PC-3 (cell line): Measurements from ENCODE around the gene EHD3. TPM values are rescaled to one million over a fixed set of nuclear protein-coding genes. Genes with fewer than 3 reads are reported as not detected.

Experiments used
- ATAC-seq: fragments of 200-7000 bp; cut with Tn5 transposase; 2 replicates; pipeline ENCODE4 v1.9.1; 2020; ENCODE audit warnings: mild to moderate bottlenecking, moderate library complexity
- BruUV-seq: library from RNA; stranded (reverse); fragments of 400-500 nt; replicated peaks from 2 replicates; lab custom pipeline; 2021; lab: Mats Ljungman, UMichigan
- CTCF ChIA-PET: fragments of 300-600 bp; sonication (Branson Sonifier 250); formaldehyde crosslinking; loops from one replicate; lab custom pipeline; 2022; ENCODE audit warnings: antibody characterized with exemption; lab: Charles Lee
- POLR2A ChIA-PET: fragments of 300-600 bp; sonication (Branson Sonifier 250); formaldehyde crosslinking; loops from one replicate; lab custom pipeline; 2022; ENCODE audit warnings: antibody characterized with exemption; ENCODE audit not compliant: unreplicated experiment; lab: Charles Lee
- DNase-seq: peaks from one replicate; pipeline ENCODE4 v3.0.0-alpha.2; 2015
- H2AFZ ChIP-seq: fragments of 300-600 bp; sonication (generic); 2 replicates; pipeline ENCODE4 v1.6.0; 2016; ENCODE audit warnings: antibody characterized with exemption, low read length
- H3F3A ChIP-seq: fragments of 300-600 bp; sonication (generic); one replicate; pipeline ENCODE4 v1.6.0; 2017; ENCODE audit warnings: antibody characterized with exemption, low read length, control low read depth, mild to moderate bottlenecking; ENCODE audit not compliant: unreplicated experiment
- H3K27ac ChIP-seq: fragments of 300-600 bp; sonication (generic); 2 replicates; pipeline ENCODE4 v1.5.1; 2016; ENCODE audit warnings: mild to moderate bottlenecking, low read length
- H3K27me3 ChIP-seq: fragments of 300-600 bp; sonication (generic); 2 replicates; pipeline ENCODE4 v1.6.1; 2016; ENCODE audit warnings: low read length, mixed read lengths
- H3K36me3 ChIP-seq: fragments of 300-600 bp; sonication (generic); 2 replicates; pipeline ENCODE4 v1.6.1; 2016; ENCODE audit warnings: low read depth, mixed run types, low read length, mixed read lengths
- H3K4me1 ChIP-seq: fragments of 300-600 bp; sonication (generic); 2 replicates; pipeline ENCODE4 v1.5.1; 2016; ENCODE audit warnings: low read length; ENCODE audit not compliant: insufficient read depth
- H3K4me2 ChIP-seq: fragments of 300-600 bp; sonication (generic); 2 replicates; pipeline ENCODE4 v1.6.0; 2016; ENCODE audit warnings: low read length
- H3K4me3 ChIP-seq: fragments of 300-600 bp; sonication (generic); 2 replicates; pipeline ENCODE4 v1.5.1; 2016; ENCODE audit warnings: mild to moderate bottlenecking, low read length, mixed read lengths
- H3K79me2 ChIP-seq: fragments of 300-600 bp; sonication (generic); 2 replicates; pipeline ENCODE4 v1.6.1; 2017; ENCODE audit warnings: low read length, mixed read lengths
- H3K9ac ChIP-seq: fragments of 300-600 bp; sonication (generic); 2 replicates; pipeline ENCODE4 v1.6.0; 2016; ENCODE audit warnings: mild to moderate bottlenecking, low read length
- H3K9me2 ChIP-seq: fragments of 300-600 bp; sonication (generic); replicated peaks from 2 replicates; pipeline ENCODE4 v1.6.1; 2016; ENCODE audit warnings: mixed run types, low read length, mixed read lengths
- H3K9me3 ChIP-seq: fragments of 300-600 bp; sonication (generic); 2 replicates; pipeline ENCODE4 v1.6.1; 2016; ENCODE audit warnings: low read length, mixed read lengths
- H4K20me1 ChIP-seq: fragments of 300-600 bp; sonication (generic); 2 replicates; pipeline ENCODE4 v1.6.1; 2016; ENCODE audit warnings: low read length, mixed read lengths
- EZH2 ChIP-seq: fragments of 300-600 bp; sonication (generic); IDR thresholded peaks from one replicate; pipeline ENCODE4 v1.6.1; 2017; ENCODE audit warnings: antibody characterized with exemption, mild to moderate bottlenecking, low read length; ENCODE audit not compliant: unreplicated experiment
- EZH2phosphoT487 ChIP-seq: fragments of 300-600 bp; sonication (generic); IDR thresholded peaks from 2 replicates; pipeline ENCODE4 v1.6.1; 2018; ENCODE audit warnings: mild to moderate bottlenecking, antibody characterized with exemption, low read length, borderline replicate concordance
- intact Hi-C: fragments of 100-400 bp; cut with micrococcal nuclease; formaldehyde crosslinking; loops from 2 replicates; pipeline ENCODE4 v1.9.0; 2023
- total RNA-seq: library from RNA; depleted of rRNA; stranded (reverse); fragments of >200 nt; gene quantifications from 2 replicates; pipeline ENCODE4 v1.2.3, GENCODE V29; 2014
- TF ChIP-seq, protein P1 (sequence below): fragments of 300-600 bp; sonication (generic); conservative IDR thresholded peaks from 2 replicates; pipeline ENCODE4 v1.5.1; 2017; ENCODE audit warnings: antibody characterized with exemption, low read depth, mild to moderate bottlenecking, low read length

The EHD3 gene
- total RNA-seq, 1 experiment from 2014 or later, result 4.4 TPM

- ChIA-PET CTCF (no interaction called here), POLR2A (no interaction called here)
- H3K36me3 ChIP-seq, result no peaks in the 10 kb centered on the region
- DNase-seq (no peak), ATAC-seq (no peak)
- H2AFZ ChIP-seq, result no peak within 1 kb of the TSS
- no peak within 1 kb of the TSS for H3K9ac ChIP-seq
- intact Hi-C loops, result no loop called here
- H3K9me3 ChIP-seq, result no peaks in the 10 kb centered on the region
- H3K4me2 ChIP-seq, result no peak within 1 kb of the TSS
- no peaks in the 10 kb centered on the region for H4K20me1 ChIP-seq
- H3K9me2 ChIP-seq, result no peaks in the 10 kb centered on the region
- no peak for TF ChIP-seq EZH2phosphoT487
- no peak for TF ChIP-seq EZH2
- TF ChIP-seq, protein P1, sequence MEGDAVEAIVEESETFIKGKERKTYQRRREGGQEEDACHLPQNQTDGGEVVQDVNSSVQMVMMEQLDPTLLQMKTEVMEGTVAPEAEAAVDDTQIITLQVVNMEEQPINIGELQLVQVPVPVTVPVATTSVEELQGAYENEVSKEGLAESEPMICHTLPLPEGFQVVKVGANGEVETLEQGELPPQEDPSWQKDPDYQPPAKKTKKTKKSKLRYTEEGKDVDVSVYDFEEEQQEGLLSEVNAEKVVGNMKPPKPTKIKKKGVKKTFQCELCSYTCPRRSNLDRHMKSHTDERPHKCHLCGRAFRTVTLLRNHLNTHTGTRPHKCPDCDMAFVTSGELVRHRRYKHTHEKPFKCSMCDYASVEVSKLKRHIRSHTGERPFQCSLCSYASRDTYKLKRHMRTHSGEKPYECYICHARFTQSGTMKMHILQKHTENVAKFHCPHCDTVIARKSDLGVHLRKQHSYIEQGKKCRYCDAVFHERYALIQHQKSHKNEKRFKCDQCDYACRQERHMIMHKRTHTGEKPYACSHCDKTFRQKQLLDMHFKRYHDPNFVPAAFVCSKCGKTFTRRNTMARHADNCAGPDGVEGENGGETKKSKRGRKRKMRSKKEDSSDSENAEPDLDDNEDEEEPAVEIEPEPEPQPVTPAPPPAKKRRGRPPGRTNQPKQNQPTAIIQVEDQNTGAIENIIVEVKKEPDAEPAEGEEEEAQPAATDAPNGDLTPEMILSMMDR, result no peak
- no peaks in the 10 kb centered on the region for H3F3A ChIP-seq
- BruUV-seq, result no TSS peak
- H3K79me2 ChIP-seq, result no peaks in the 10 kb centered on the region
- peaks cover 43% of the 10 kb centered on the region for H3K27me3 ChIP-seq
- H3K4me3 ChIP-seq, result no peak within 1 kb of the TSS
- H3K4me1 ChIP-seq, result peaks cover 20% of the 10 kb centered on the region
- no peak within 1 kb of the TSS for H3K27ac ChIP-seq
These were observed 16.3 kb upstream of the EHD3 start, which contains the start of gene CAPN14 for GRCh38 chr2:31217465-31218200. TSS of gene CAPN14 (minus strand) at chr2:31217515. CDS start at chr2:31205447, 12,068 bp downstream.

DNA sequence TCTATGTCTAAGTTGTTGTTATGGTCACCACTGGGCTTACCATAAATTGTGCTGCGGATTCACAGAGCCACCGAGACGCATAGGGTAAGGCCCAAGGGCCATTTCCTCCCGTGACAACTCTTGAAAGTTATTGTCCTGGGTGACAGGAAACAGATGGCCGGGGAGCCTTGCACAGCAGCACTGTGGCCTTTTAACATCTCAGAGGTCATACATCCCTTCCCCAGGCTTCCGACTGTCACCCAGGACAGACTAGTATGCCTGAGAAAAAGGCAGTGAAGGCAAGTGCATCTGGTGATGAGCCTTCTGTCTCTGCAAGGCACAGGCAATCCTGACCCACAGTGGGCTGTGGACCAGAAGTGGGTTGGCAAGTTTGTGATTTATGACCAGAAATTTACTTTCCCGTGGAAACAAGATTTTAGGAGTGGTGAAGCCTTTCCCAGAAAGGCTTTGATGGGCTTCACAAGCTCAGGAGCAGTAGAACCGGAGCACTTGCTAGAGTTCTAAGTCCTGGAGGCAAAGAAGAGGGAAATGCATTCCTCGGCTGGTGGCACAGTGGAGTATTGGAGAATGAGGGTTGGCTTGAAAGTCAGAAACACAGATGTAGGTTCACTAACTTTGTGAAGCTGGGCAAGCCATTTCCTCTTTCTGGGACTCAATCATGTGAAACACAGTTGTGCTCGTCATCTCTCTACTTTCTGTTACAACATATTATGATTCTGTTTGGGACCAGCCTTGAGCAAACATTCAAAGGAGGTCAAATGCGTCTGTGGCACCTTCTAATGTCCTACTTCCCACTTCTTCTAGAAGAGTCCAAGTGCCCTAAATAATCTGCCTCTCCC lies 14.6 kb upstream of the EHD3 start:
- no peaks in the 10 kb centered on the region for H3K9me3 ChIP-seq
- no peaks in the 10 kb centered on the region for H4K20me1 ChIP-seq
- H3K4me1 ChIP-seq, result peaks cover 4% of the 10 kb centered on the region
- no peak overlapping the region for H3K9ac ChIP-seq
- DNase-seq (no peak), ATAC-seq (no peak)
- H3K36me3 ChIP-seq, result no peaks in the 10 kb centered on the region
- H3K27me3 ChIP-seq, result peaks cover 54% of the 10 kb centered on the region
- intact Hi-C loops, result no loop called here
- ChIA-PET CTCF (no interaction called here), POLR2A (no interaction called here)
- TF ChIP-seq, protein P1, result no peak
- TF ChIP-seq EZH2phosphoT487 (no peak), EZH2 (no peak)
- no peaks in the 10 kb centered on the region for H3K9me2 ChIP-seq
- no peak overlapping the region for H3K4me2 ChIP-seq
- H3K79me2 ChIP-seq, result no peaks in the 10 kb centered on the region
- BruUV-seq, result no TSS peak
- H3K27ac ChIP-seq, result no peak overlapping the region
- no peaks in the 10 kb centered on the region for H3F3A ChIP-seq
- H2AFZ ChIP-seq, result no peak overlapping the region
- H3K4me3 ChIP-seq, result no peak overlapping the region
